ENCODE measurements around the gene FOSB. TPM values are rescaled to one million over a fixed set of nuclear protein-coding genes. Genes with fewer than 3 reads are reported as not detected.

Gene FOSB
- total RNA-seq, 1 donor from 2014 or later: 13.3 TPM

DNA sequence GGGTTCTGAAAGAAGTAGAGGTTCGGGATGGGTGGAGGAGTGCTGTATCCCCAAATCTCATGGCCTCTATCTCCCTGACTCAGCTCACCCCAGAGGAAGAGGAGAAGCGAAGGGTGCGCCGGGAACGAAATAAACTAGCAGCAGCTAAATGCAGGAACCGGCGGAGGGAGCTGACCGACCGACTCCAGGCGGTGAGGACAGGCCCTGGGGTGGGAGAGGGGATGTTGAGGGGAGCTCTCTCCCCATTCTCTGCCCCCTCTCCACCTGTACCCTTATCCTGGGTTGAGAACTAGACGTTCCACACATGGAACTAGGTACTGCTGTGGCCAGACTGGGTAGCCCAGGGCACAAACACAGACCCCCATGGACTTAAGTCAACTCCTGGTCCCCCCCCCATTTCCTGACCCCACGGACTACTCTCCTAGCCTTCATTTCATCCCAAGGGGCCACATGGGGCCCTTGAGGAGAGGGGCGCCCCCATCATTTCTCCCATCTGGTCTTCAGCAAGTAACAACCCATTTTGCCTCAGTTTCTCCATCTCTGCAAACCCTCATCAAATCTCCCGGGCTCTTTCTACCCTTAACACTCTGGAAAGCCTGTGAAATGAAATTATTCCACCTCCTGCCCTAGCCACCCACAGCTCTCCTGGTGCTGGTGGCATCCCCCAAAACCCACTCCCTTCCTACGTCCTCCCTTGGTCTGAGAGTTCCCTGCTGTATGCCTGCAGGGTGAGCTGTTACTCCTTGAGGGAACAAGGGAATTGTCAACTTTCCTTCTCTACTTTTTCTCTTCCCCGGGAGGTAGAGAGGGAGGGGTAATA lies 3.5 kb downstream of the FOSB start:
- peak overlapping the region; percentile 97 for H3K4me2 ChIP-seq (ENCODE audit: low read length)
- H3K36me3 ChIP-seq (ENCODE audit: insufficient read depth, low read length): no peaks in the 10 kb centered on the region
- DNase-seq (ENCODE audit: low read depth) (no peak), FAIRE-seq (no peak)
- no peak overlapping the region for H3K4me3 Mint-ChIP-seq (ENCODE audit: unreplicated experiment)
- H3K9me3 ChIP-seq (ENCODE audit: insufficient read depth, low read depth, low read length): no peaks in the 10 kb centered on the region
- peaks cover 3% of the 10 kb centered on the region for H3K36me3 Mint-ChIP-seq (ENCODE audit: low read depth, unreplicated experiment)
- no peaks in the 10 kb centered on the region for H3K27me3 Mint-ChIP-seq (ENCODE audit: low read depth, unreplicated experiment)
- peak overlapping the region; percentile 76 for H3K4me3 ChIP-seq (ENCODE audit: insufficient read depth, low read depth, low read length)
- H3K9ac ChIP-seq (ENCODE audit: low read length): no peak overlapping the region
- no peak overlapping the region for H2AFZ ChIP-seq (ENCODE audit: low read depth, low read length)
- TF ChIP-seq, protein P1, sequence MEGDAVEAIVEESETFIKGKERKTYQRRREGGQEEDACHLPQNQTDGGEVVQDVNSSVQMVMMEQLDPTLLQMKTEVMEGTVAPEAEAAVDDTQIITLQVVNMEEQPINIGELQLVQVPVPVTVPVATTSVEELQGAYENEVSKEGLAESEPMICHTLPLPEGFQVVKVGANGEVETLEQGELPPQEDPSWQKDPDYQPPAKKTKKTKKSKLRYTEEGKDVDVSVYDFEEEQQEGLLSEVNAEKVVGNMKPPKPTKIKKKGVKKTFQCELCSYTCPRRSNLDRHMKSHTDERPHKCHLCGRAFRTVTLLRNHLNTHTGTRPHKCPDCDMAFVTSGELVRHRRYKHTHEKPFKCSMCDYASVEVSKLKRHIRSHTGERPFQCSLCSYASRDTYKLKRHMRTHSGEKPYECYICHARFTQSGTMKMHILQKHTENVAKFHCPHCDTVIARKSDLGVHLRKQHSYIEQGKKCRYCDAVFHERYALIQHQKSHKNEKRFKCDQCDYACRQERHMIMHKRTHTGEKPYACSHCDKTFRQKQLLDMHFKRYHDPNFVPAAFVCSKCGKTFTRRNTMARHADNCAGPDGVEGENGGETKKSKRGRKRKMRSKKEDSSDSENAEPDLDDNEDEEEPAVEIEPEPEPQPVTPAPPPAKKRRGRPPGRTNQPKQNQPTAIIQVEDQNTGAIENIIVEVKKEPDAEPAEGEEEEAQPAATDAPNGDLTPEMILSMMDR (IDR thresholded peaks at IDR 0.05; ENCODE audit: insufficient read depth, low read depth, low read length): no peak
- no peak for TF ChIP-seq EZH2 (IDR thresholded peaks at IDR 0.05; ENCODE audit: insufficient read depth, low read length)
- no peaks in the 10 kb centered on the region for H3K79me2 ChIP-seq (ENCODE audit: insufficient read depth, low read length)
- H3K27me3 ChIP-seq (ENCODE audit: insufficient read depth, low read length): no peaks in the 10 kb centered on the region
- no peak overlapping the region for H3K27ac ChIP-seq (ENCODE audit: low read depth, low read length)
- no peaks in the 10 kb centered on the region for H3K9me3 Mint-ChIP-seq (ENCODE audit: unreplicated experiment)
- H4K20me1 ChIP-seq (ENCODE audit: insufficient read depth, low read length): peaks cover 26% of the 10 kb centered on the region
- H3K4me1 ChIP-seq (ENCODE audit: insufficient read depth, low read length): peaks cover 30% of the 10 kb centered on the region
- peak overlapping the region; percentile 8 for H3K27ac Mint-ChIP-seq (ENCODE audit: unreplicated experiment)
- H3K4me1 Mint-ChIP-seq (ENCODE audit: low read depth, unreplicated experiment): peaks cover 10% of the 10 kb centered on the region

DNA sequence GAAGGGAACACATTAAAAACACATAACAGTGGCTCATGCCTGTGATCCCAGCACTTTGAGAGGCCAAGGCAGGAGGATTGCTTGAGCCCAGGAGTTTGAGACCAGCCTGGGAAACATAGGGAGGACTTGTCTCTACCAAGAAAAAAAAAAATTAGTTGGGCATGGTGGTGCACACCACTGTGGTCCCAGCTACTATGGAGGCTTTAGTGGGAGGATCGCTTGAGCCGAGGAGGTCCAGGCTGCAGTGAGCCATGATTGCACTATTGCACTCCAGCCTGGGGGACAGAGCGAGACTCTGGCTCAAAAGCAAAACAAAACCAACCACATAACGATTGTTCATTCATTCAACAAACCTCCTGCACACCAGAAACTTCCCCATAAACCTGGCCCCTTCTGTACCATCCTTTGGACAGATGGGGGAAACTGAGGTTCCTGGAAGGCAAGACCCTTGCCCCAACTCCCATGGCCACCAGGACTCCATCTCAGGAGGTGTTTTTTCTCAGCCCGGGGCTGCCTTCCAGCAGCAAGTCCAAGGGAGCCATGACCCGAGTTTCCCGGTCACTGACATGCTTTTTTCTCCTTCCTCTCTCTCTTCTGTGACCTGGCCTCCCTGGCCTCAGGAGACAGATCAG lies 4.3 kb downstream of the FOSB start:
- Mint-ChIP-seq H3K9me3 (ENCODE audit: unreplicated experiment) (no peaks in the 10 kb centered on the region), H3K27me3 (ENCODE audit: low read depth, unreplicated experiment) (peaks cover 3% of the 10 kb centered on the region)
- peak overlapping the region; percentile 24 for H3K4me3 ChIP-seq (ENCODE audit: insufficient read depth, low read depth, low read length)

More for the DNA sequence above, 4.3 kb downstream of the FOSB start:
- no peak for DNase-seq (ENCODE audit: low read depth)
- Histone ChIP-seq H2AFZ (ENCODE audit: low read depth, low read length) (no peak overlapping the region), H3K4me1 (ENCODE audit: insufficient read depth, low read length) (peaks cover 29% of the 10 kb centered on the region), H3K9ac (ENCODE audit: low read length) (peak overlapping the region; percentile 54), H3K27ac (ENCODE audit: low read depth, low read length) (no peak overlapping the region), H3K4me2 (ENCODE audit: low read length) (peak overlapping the region; percentile 97), H3K36me3 (ENCODE audit: insufficient read depth, low read length) (no peaks in the 10 kb centered on the region), H3K9me3 (ENCODE audit: insufficient read depth, low read depth, low read length) (no peaks in the 10 kb centered on the region), H3K79me2 (ENCODE audit: insufficient read depth, low read length) (no peaks in the 10 kb centered on the region), H4K20me1 (ENCODE audit: insufficient read depth, low read length) (peaks cover 26% of the 10 kb centered on the region), H3K27me3 (ENCODE audit: insufficient read depth, low read length) (no peaks in the 10 kb centered on the region)
- Mint-ChIP-seq H3K36me3 (ENCODE audit: low read depth, unreplicated experiment) (peaks cover 3% of the 10 kb centered on the region), H3K4me1 (ENCODE audit: low read depth, unreplicated experiment) (peaks cover 10% of the 10 kb centered on the region), H3K4me3 (ENCODE audit: unreplicated experiment) (no peak overlapping the region), H3K27ac (ENCODE audit: unreplicated experiment) (peak overlapping the region; percentile 8)
- TF ChIP-seq, protein P1 (IDR thresholded peaks at IDR 0.05; ENCODE audit: insufficient read depth, low read depth, low read length): no peak
- no peak for TF ChIP-seq EZH2 (IDR thresholded peaks at IDR 0.05; ENCODE audit: insufficient read depth, low read length)
- no peak for FAIRE-seq
